K562 (cell line): Measurements from ENCODE around the gene PTGES3. TPM values are rescaled to one million over a fixed set of nuclear protein-coding genes. Genes with fewer than 3 reads are reported as not detected.
A peak's percentile ranks its signal among the peaks of the same experiment; 100 is the strongest.

Source experiments
- BRF1 ChIP-seq: IDR thresholded peaks from 3 replicates; pipeline ENCODE4 v1.6.1; 2011; ENCODE audit warnings: borderline replicate concordance, mild to moderate bottlenecking; ENCODE audit not compliant: insufficient read length; ENCODE audit errors: extremely low read depth
- DIDO1 ChIP-seq: fragments of 450-650 bp; IDR thresholded peaks from 2 replicates; pipeline ENCODE4 v1.6.1; 2016; ENCODE audit warnings: low read depth, missing biosample characterization, missing genetic modification characterization
- FOXJ3 ChIP-seq: sonication (generic); formaldehyde crosslinking; IDR thresholded peaks from 2 replicates; pipeline ENCODE4 v1.4.0; 2020; ENCODE audit warnings: mild to moderate bottlenecking, missing genetic modification reagents
- HDAC8 ChIP-seq: fragments of 450-650 bp; IDR thresholded peaks from 2 replicates; pipeline ENCODE4 v1.6.1; 2016; ENCODE audit warnings: mild to moderate bottlenecking, missing genetic modification characterization, moderate library complexity, missing compliant biosample characterization
- SRSF1 ChIP-seq: fragments of 200-400 bp; formaldehyde crosslinking; IDR thresholded peaks from 2 replicates; pipeline ENCODE4 v1.6.1; 2017; ENCODE audit warnings: mild to moderate bottlenecking, low read depth, low read length, moderate library complexity
- STAT5B ChIP-seq: fragments of 250-450 bp; sonication (Bioruptor Pico); IDR thresholded peaks from 2 replicates; pipeline ENCODE4 v1.8.0; 2021; ENCODE audit warnings: mild to moderate bottlenecking, inconsistent platforms
- YBX1 ChIP-seq: fragments of 450-650 bp; IDR thresholded peaks from 2 replicates; pipeline ENCODE4 v1.7.1; 2016; ENCODE audit warnings: mild to moderate bottlenecking
- ZNF143 ChIP-seq: sonication (generic); formaldehyde crosslinking; IDR thresholded peaks from 2 replicates; pipeline ENCODE4 v1.9.0; 2022; ENCODE audit warnings: mild to moderate bottlenecking, missing genetic modification reagents
- ZNF263 ChIP-seq: sonication (generic); formaldehyde crosslinking; IDR thresholded peaks from 2 replicates; pipeline ENCODE4 v1.8.0; 2022; ENCODE audit warnings: mild to moderate bottlenecking, missing genetic modification reagents, borderline replicate concordance
- ZNF324 ChIP-seq: fragments of 250-450 bp; sonication (Bioruptor Pico); IDR thresholded peaks from 2 replicates; pipeline ENCODE4 v1.4.0; 2020; ENCODE audit warnings: mild to moderate bottlenecking
- ZZZ3 ChIP-seq: fragments of 450-650 bp; IDR thresholded peaks from 2 replicates; pipeline ENCODE4 v1.6.1; 2016; ENCODE audit warnings: antibody characterized with exemption, mild to moderate bottlenecking, moderate library complexity
- polyA plus RNA-seq, 8 experiments: library from polyadenylated mRNA; depleted of rRNA in 4 of 8; stranded (reverse) in 5 of 8; unstranded in 3 of 8; fragments of >200 nt; fragmentation: Nextera tagmentation in 2 of 8; fragmentation: Illumina TruSeq in 1 of 8; extraction: Ambion mirVana in 2 of 8; extraction: Trizol in 1 of 8; gene quantifications; 2 replicates each; pipeline versions ENCODE4 v1.2.1 to v1.2.3, GENCODE V29; 2011 to 2014; ENCODE audit warnings: inconsistent platforms in 1 of 8, missing spikeins in 1 of 8
- total RNA-seq, 7 experiments: library from RNA; depleted of rRNA in 6 of 7; stranded (reverse); fragments of >200 nt in 6 of 7; fragmentation: Illumina TruSeq in 2 of 7; extraction: Trizol in 2 of 7; gene quantifications; 2 replicates each; pipeline versions ENCODE4 v1.2.1 to v1.2.3, GENCODE V29; 2011 to 2021; ENCODE audit warnings: low replicate concordance in 1 of 7
- TF ChIP-seq, protein P1 (sequence below): fragments of 450-650 bp; IDR thresholded peaks from 2 replicates; pipeline ENCODE4 v1.6.1; 2016; ENCODE audit warnings: low read depth
- TF ChIP-seq, protein P2 (sequence below): sonication (generic); formaldehyde crosslinking; IDR thresholded peaks from 2 replicates; pipeline ENCODE4 v1.8.0; 2022; ENCODE audit warnings: mild to moderate bottlenecking, missing genetic modification reagents, borderline replicate concordance
- TF ChIP-seq, protein P3 (sequence below): fragments of 250-450 bp; sonication (Bioruptor Pico); IDR thresholded peaks from 2 replicates; pipeline ENCODE4 v1.5.0; 2021
- TF ChIP-seq, protein P4 (sequence below): fragments of 450-650 bp; formaldehyde crosslinking; IDR thresholded peaks from 2 replicates; pipeline ENCODE4 v1.4.0; 2020; ENCODE audit warnings: mild to moderate bottlenecking, moderate library complexity

Gene PTGES3
- total and polyA plus RNA-seq, 9 of the 15 experiments (the other 6 are each of a cell fraction or from before 2014, with no cell fraction given): 163 to 501 (median 213) TPM

DNA sequence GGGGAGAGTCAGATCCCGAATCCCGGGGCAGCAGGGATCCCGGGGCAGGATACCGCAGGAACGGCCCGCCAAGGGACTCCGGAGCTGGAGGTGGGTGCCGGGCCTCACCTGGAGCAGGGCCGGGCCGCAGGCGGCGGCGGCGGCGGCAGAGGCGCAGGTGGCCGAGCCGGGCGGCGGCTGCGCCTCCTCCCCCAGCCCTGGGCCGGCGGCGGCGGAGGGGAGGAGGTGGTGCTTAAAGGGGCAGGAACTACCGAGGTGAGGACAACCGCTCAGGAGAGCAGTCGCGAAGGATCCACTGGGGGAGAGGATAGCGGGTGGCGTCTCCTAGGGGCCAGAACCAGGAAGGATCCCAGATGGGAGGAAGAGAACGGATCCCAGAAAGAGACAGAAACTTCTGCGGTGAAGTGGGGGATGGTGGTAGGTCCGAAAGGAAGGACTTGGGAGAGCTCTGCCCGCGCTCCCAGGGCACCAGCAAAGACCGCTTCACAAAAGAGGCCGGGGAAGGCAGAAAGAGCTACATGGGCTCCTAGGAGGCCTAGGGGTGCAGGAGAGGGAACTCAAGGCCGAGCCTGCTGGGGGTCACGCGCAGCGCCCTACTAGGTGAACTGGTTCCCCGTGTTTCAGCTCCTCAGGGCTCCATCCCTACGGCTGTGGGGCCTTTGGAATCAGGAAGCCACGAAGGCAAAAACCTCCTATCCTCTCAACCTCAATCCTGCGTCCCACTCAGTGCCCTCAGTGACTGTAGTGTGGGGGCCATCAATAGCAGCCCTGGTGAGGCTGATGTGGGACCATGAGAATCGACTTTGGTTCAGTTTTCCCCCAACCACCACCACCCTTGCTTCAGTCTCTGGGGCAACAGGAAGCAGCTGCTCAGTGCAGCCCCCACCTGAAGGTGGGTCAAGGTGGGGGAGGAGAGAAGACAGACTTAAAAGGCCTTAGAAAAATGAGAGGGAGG is 53.0 kb downstream of the PTGES3 start (continued):
- TF ChIP-seq, protein P1, sequence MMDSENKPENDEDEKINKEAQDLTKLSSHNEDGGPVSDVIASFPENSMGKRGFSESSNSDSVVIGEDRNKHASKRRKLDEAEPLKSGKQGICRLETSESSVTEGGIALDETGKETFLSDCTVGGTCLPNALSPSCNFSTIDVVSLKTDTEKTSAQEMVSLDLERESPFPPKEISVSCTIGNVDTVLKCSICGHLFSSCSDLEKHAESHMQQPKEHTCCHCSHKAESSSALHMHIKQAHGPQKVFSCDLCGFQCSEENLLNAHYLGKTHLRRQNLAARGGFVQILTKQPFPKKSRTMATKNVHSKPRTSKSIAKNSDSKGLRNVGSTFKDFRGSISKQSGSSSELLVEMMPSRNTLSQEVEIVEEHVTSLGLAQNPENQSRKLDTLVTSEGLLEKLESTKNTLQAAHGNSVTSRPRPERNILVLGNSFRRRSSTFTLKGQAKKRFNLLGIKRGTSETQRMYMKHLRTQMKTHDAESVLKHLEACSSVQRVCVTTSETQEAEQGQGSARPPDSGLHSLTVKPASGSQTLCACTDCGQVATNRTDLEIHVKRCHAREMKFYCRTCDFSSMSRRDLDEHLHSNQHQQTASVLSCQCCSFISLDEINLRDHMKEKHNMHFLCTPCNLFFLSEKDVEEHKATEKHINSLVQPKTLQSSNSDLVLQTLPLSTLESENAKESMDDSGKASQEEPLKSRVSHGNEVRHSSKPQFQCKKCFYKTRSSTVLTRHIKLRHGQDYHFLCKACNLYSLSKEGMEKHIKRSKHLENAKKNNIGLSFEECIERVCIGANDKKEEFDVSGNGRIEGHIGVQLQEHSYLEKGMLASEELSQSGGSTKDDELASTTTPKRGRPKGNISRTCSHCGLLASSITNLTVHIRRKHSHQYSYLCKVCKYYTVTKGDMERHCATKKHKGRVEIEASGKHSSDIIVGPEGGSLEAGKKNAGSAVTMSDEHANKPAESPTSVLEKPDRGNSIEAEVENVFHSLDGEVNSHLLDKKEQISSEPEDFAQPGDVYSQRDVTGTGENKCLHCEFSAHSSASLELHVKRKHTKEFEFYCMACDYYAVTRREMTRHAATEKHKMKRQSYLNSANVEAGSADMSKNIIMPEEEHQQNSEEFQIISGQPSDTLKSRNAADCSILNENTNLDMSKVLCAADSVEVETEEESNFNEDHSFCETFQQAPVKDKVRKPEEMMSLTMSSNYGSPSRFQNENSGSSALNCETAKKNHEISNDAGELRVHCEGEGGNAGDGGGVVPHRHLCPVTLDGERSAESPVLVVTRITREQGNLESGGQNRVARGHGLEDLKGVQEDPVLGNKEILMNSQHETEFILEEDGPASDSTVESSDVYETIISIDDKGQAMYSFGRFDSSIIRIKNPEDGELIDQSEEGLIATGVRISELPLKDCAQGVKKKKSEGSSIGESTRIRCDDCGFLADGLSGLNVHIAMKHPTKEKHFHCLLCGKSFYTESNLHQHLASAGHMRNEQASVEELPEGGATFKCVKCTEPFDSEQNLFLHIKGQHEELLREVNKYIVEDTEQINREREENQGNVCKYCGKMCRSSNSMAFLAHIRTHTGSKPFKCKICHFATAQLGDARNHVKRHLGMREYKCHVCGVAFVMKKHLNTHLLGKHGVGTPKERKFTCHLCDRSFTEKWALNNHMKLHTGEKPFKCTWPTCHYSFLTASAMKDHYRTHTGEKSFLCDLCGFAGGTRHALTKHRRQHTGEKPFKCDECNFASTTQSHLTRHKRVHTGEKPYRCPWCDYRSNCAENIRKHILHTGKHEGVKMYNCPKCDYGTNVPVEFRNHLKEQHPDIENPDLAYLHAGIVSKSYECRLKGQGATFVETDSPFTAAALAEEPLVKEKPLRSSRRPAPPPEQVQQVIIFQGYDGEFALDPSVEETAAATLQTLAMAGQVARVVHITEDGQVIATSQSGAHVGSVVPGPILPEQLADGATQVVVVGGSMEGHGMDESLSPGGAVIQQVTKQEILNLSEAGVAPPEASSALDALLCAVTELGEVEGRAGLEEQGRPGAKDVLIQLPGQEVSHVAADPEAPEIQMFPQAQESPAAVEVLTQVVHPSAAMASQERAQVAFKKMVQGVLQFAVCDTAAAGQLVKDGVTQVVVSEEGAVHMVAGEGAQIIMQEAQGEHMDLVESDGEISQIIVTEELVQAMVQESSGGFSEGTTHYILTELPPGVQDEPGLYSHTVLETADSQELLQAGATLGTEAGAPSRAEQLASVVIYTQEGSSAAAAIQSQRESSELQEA: no peak
- no peak for TF ChIP-seq ZZZ3
- TF ChIP-seq ZNF324 (CRISPR knock-in tag): no peak
- no peak for TF ChIP-seq BRF1
- TF ChIP-seq HDAC8 (tag): no peak
- TF ChIP-seq, protein P2, sequence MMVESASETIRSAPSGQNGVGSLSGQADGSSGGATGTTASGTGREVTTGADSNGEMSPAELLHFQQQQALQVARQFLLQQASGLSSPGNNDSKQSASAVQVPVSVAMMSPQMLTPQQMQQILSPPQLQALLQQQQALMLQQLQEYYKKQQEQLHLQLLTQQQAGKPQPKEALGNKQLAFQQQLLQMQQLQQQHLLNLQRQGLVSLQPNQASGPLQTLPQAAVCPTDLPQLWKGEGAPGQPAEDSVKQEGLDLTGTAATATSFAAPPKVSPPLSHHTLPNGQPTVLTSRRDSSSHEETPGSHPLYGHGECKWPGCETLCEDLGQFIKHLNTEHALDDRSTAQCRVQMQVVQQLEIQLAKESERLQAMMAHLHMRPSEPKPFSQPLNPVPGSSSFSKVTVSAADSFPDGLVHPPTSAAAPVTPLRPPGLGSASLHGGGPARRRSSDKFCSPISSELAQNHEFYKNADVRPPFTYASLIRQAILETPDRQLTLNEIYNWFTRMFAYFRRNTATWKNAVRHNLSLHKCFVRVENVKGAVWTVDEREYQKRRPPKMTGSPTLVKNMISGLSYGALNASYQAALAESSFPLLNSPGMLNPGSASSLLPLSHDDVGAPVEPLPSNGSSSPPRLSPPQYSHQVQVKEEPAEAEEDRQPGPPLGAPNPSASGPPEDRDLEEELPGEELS (CRISPR knock-in tag): no peak
- TF ChIP-seq STAT5B (CRISPR knock-in tag): no peak
- no peak for TF ChIP-seq DIDO1
- TF ChIP-seq ZNF143 (CRISPR knock-in tag): no peak
- TF ChIP-seq FOXJ3: no peak
- TF ChIP-seq, protein P3, sequence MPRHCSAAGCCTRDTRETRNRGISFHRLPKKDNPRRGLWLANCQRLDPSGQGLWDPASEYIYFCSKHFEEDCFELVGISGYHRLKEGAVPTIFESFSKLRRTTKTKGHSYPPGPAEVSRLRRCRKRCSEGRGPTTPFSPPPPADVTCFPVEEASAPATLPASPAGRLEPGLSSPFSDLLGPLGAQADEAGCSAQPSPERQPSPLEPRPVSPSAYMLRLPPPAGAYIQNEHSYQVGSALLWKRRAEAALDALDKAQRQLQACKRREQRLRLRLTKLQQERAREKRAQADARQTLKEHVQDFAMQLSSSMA: no peak
- TF ChIP-seq YBX1: no peak
- TF ChIP-seq ZNF263 (CRISPR knock-in tag): peak; percentile 67; the same call in 1 of the 2 replicates
- TF ChIP-seq, protein P4, sequence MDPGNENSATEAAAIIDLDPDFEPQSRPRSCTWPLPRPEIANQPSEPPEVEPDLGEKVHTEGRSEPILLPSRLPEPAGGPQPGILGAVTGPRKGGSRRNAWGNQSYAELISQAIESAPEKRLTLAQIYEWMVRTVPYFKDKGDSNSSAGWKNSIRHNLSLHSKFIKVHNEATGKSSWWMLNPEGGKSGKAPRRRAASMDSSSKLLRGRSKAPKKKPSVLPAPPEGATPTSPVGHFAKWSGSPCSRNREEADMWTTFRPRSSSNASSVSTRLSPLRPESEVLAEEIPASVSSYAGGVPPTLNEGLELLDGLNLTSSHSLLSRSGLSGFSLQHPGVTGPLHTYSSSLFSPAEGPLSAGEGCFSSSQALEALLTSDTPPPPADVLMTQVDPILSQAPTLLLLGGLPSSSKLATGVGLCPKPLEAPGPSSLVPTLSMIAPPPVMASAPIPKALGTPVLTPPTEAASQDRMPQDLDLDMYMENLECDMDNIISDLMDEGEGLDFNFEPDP (CRISPR knock-in tag): no peak
- no peak for TF ChIP-seq SRSF1
